ENCODE measurements around the gene OTOF.

The OTOF gene

DNA sequence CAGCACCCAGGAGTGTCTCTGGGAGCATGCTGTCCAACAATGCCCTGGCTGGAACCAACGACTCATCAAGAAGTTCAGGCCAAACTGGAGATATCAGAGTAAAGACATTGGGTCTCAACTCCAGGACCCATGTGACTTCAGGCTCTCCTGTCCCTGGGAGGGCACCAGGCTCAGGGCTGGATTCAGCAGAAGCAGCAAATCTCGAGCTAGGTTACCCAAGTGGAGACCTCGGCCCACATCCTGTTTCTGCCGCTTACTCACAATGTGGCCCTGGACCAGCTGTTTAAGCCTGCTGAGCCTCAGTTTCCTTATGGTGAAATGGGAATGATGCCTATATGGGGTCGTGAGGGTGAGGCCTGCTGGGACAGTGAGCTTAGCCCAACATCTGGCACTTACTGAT lies 9.3 kb upstream of the OTOF start:
- H3K4me3 ChIP-seq (ENCODE audit: low read depth, low read length) = no peak overlapping the region
- no peaks in the 10 kb centered on the region for H3K36me3 ChIP-seq (ENCODE audit: insufficient read depth, low read length)
- no peak overlapping the region for H3K27ac ChIP-seq (ENCODE audit: low read depth, low read length)
- H3K4me1 ChIP-seq (ENCODE audit: control insufficient read depth, insufficient read depth, low read length, unreplicated experiment) = no peaks in the 10 kb centered on the region
- peaks cover 10% of the 10 kb centered on the region; the same call in 1 of the 2 replicates for H3K27me3 ChIP-seq (ENCODE audit: insufficient read depth, low read length)
- no peaks in the 10 kb centered on the region for H3K79me2 ChIP-seq (ENCODE audit: control insufficient read depth, insufficient read depth, low read length, unreplicated experiment)
- no peak overlapping the region for H2AFZ ChIP-seq (ENCODE audit: low read length, unreplicated experiment)

GRCh38 chr2:26486789-26487188 lies 8.9 kb upstream of the OTOF start:
- H3K79me2 ChIP-seq (ENCODE audit: control insufficient read depth, insufficient read depth, low read length, unreplicated experiment) = no peaks in the 10 kb centered on the region
- H3K27ac ChIP-seq (ENCODE audit: low read depth, low read length) = no peak overlapping the region
- no peak overlapping the region for H3K4me3 ChIP-seq (ENCODE audit: low read depth, low read length)
- no peaks in the 10 kb centered on the region for H3K4me1 ChIP-seq (ENCODE audit: control insufficient read depth, insufficient read depth, low read length, unreplicated experiment)
- peaks cover 10% of the 10 kb centered on the region; the same call in 1 of the 2 replicates for H3K27me3 ChIP-seq (ENCODE audit: insufficient read depth, low read length)
- no peaks in the 10 kb centered on the region for H3K36me3 ChIP-seq (ENCODE audit: insufficient read depth, low read length)
- H2AFZ ChIP-seq (ENCODE audit: low read length, unreplicated experiment) = no peak overlapping the region

GRCh38 chr2:26485725-26486418 lies 7.9 kb upstream of the OTOF start:
- no peak overlapping the region for H2AFZ ChIP-seq (ENCODE audit: low read length, unreplicated experiment)
- no peak overlapping the region for H3K4me3 ChIP-seq (ENCODE audit: low read depth, low read length)
- H3K36me3 ChIP-seq (ENCODE audit: insufficient read depth, low read length) = no peaks in the 10 kb centered on the region
- H3K27ac ChIP-seq (ENCODE audit: low read depth, low read length) = no peak overlapping the region
- no peaks in the 10 kb centered on the region for H3K79me2 ChIP-seq (ENCODE audit: control insufficient read depth, insufficient read depth, low read length, unreplicated experiment)
- peaks cover 10% of the 10 kb centered on the region; the same call in 1 of the 2 replicates for H3K27me3 ChIP-seq (ENCODE audit: insufficient read depth, low read length)
- H3K4me1 ChIP-seq (ENCODE audit: control insufficient read depth, insufficient read depth, low read length, unreplicated experiment) = no peaks in the 10 kb centered on the region

GRCh38 chr2:26485099-26485498 lies 7.2 kb upstream of the OTOF start:
- H3K4me3 ChIP-seq (ENCODE audit: low read depth, low read length) = no peak overlapping the region
- peaks cover 10% of the 10 kb centered on the region; the same call in 1 of the 2 replicates for H3K27me3 ChIP-seq (ENCODE audit: insufficient read depth, low read length)
- no peaks in the 10 kb centered on the region for H3K79me2 ChIP-seq (ENCODE audit: control insufficient read depth, insufficient read depth, low read length, unreplicated experiment)
- H2AFZ ChIP-seq (ENCODE audit: low read length, unreplicated experiment) = no peak overlapping the region
- H3K27ac ChIP-seq (ENCODE audit: low read depth, low read length) = no peak overlapping the region
- H3K4me1 ChIP-seq (ENCODE audit: control insufficient read depth, insufficient read depth, low read length, unreplicated experiment) = no peaks in the 10 kb centered on the region
- H3K36me3 ChIP-seq (ENCODE audit: insufficient read depth, low read length) = no peaks in the 10 kb centered on the region

GRCh38 chr2:26484579-26484978 lies 6.7 kb upstream of the OTOF start:
- Histone ChIP-seq H3K4me3 (ENCODE audit: low read depth, low read length) (no peak overlapping the region), H3K36me3 (ENCODE audit: insufficient read depth, low read length) (no peaks in the 10 kb centered on the region), H3K27ac (ENCODE audit: low read depth, low read length) (no peak overlapping the region), H3K4me1 (ENCODE audit: control insufficient read depth, insufficient read depth, low read length, unreplicated experiment) (no peaks in the 10 kb centered on the region), H3K27me3 (ENCODE audit: insufficient read depth, low read length) (peaks cover 10% of the 10 kb centered on the region; the same call in 1 of the 2 replicates), H3K79me2 (ENCODE audit: control insufficient read depth, insufficient read depth, low read length, unreplicated experiment) (no peaks in the 10 kb centered on the region), H2AFZ (ENCODE audit: low read length, unreplicated experiment) (no peak overlapping the region)

DNA sequence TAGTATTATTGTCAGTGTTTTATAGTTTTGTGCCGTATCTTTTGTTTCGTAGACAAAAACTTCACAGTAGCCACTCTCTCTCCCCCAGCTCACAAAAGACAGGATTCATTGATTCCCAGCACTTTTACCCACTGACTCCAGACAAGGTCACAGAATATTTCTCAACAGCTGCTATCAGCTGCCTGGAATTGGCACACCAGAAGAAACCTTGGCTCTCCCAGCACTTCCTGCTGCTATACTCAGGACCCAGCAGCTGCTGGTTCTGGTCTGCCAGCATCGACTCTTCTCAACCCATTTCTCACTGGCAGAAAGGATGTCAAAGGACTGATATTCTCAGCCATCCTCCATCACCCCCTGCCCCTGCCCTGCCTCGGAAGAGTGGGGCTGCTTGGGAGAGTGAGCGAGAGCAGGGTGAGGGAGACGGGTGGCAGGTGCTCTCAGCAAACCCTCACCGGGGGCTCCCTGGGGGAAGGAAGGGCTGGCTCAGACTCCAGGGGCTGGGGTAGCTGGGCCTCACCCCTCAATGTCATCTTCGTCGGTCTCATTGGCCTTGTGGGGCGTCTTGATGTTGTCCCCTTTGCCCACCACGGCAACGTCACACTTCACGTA lies 6.1 kb upstream of the OTOF start:
- Histone ChIP-seq H3K27ac (ENCODE audit: low read depth, low read length) (no peak overlapping the region), H3K36me3 (ENCODE audit: insufficient read depth, low read length) (no peaks in the 10 kb centered on the region), H3K79me2 (ENCODE audit: control insufficient read depth, insufficient read depth, low read length, unreplicated experiment) (no peaks in the 10 kb centered on the region), H3K4me1 (ENCODE audit: control insufficient read depth, insufficient read depth, low read length, unreplicated experiment) (no peaks in the 10 kb centered on the region), H2AFZ (ENCODE audit: low read length, unreplicated experiment) (no peak overlapping the region), H3K4me3 (ENCODE audit: low read depth, low read length) (no peak overlapping the region), H3K27me3 (ENCODE audit: insufficient read depth, low read length) (peaks cover 10% of the 10 kb centered on the region; the same call in 1 of the 2 replicates)

DNA sequence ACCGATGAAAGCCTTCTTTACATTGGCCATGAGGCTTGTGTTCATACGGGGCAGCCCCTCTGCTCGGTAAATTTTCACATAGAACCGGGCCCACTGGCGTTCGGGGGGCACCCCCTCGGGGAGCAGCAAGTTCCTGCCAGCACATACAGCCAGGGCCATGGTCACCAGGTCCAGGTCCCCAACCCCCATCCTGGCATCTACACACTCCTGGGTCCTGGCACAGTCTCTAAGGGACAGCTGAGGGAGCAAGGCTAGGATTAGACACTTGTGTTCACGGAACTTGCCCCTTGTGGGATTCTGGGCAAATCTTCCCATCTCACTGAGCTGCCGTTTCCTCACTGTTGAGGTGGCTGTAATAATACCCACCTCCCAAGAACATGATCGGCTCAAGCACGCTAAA lies 5.6 kb upstream of the OTOF start:
- Histone ChIP-seq H3K36me3 (ENCODE audit: insufficient read depth, low read length) (no peaks in the 10 kb centered on the region), H3K27ac (ENCODE audit: low read depth, low read length) (no peak overlapping the region), H3K79me2 (ENCODE audit: control insufficient read depth, insufficient read depth, low read length, unreplicated experiment) (no peaks in the 10 kb centered on the region), H3K4me1 (ENCODE audit: control insufficient read depth, insufficient read depth, low read length, unreplicated experiment) (no peaks in the 10 kb centered on the region), H2AFZ (ENCODE audit: low read length, unreplicated experiment) (no peak overlapping the region), H3K27me3 (ENCODE audit: insufficient read depth, low read length) (peaks cover 10% of the 10 kb centered on the region; the same call in 1 of the 2 replicates), H3K4me3 (ENCODE audit: low read depth, low read length) (no peak overlapping the region)

DNA sequence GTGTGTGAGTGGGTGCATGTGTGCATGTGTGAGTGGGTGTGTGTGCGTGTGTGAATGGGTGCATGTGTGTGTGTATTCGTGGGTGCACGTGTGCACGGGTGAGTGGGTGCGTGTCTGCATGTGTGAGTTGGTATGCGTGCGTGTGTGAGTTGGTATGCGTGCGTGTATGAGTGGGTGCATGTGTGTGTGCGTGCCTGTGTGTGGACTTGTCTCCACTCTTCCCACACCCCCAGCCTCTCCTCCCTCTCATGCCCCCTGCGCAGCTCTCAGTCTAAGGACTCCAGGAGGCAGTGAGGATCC lies 5.1 kb upstream of the OTOF start:
- Histone ChIP-seq H3K4me3 (ENCODE audit: low read depth, low read length) (no peak overlapping the region), H3K27me3 (ENCODE audit: insufficient read depth, low read length) (peaks cover 10% of the 10 kb centered on the region; the same call in 1 of the 2 replicates), H3K4me1 (ENCODE audit: control insufficient read depth, insufficient read depth, low read length, unreplicated experiment) (peaks cover 4% of the 10 kb centered on the region), H3K79me2 (ENCODE audit: control insufficient read depth, insufficient read depth, low read length, unreplicated experiment) (no peaks in the 10 kb centered on the region), H2AFZ (ENCODE audit: low read length, unreplicated experiment) (no peak overlapping the region), H3K36me3 (ENCODE audit: insufficient read depth, low read length) (no peaks in the 10 kb centered on the region), H3K27ac (ENCODE audit: low read depth, low read length) (no peak overlapping the region)

- H3K27me3 ChIP-seq (ENCODE audit: insufficient read depth, low read length) = peaks cover 10% of the 10 kb centered on the region; the same call in 1 of the 2 replicates
- no peak overlapping the region for H3K4me3 ChIP-seq (ENCODE audit: low read depth, low read length)
- H3K4me1 ChIP-seq (ENCODE audit: control insufficient read depth, insufficient read depth, low read length, unreplicated experiment) = peaks cover 8% of the 10 kb centered on the region
- H3K36me3 ChIP-seq (ENCODE audit: insufficient read depth, low read length) = no peaks in the 10 kb centered on the region
- H3K27ac ChIP-seq (ENCODE audit: low read depth, low read length) = no peak overlapping the region
- H2AFZ ChIP-seq (ENCODE audit: low read length, unreplicated experiment) = no peak overlapping the region
- no peaks in the 10 kb centered on the region for H3K79me2 ChIP-seq (ENCODE audit: control insufficient read depth, insufficient read depth, low read length, unreplicated experiment)
Observed at GRCh38 chr2:26482211-26483026, 4.5 kb upstream of the OTOF start.

- Histone ChIP-seq H3K27ac (ENCODE audit: low read depth, low read length) (no peak overlapping the region), H3K4me3 (ENCODE audit: low read depth, low read length) (no peak overlapping the region), H2AFZ (ENCODE audit: low read length, unreplicated experiment) (no peak overlapping the region), H3K4me1 (ENCODE audit: control insufficient read depth, insufficient read depth, low read length, unreplicated experiment) (peaks cover 11% of the 10 kb centered on the region), H3K36me3 (ENCODE audit: insufficient read depth, low read length) (no peaks in the 10 kb centered on the region), H3K27me3 (ENCODE audit: insufficient read depth, low read length) (peaks cover 10% of the 10 kb centered on the region; the same call in 1 of the 2 replicates), H3K79me2 (ENCODE audit: control insufficient read depth, insufficient read depth, low read length, unreplicated experiment) (no peaks in the 10 kb centered on the region)
Observed at GRCh38 chr2:26481706-26482105, 3.8 kb upstream of the OTOF start.

Measured in ACC112 (cell line).